ENCODE data around the gene PPP1R13B. TPM values are rescaled to one million over a fixed set of nuclear protein-coding genes. Genes with fewer than 3 reads are reported as not detected.
"Not testable (repeated sequence)": the region's sequence is repeated elsewhere in the genome, so short reads cannot be mapped to it uniquely, and the experiment has no call there.

The PPP1R13B gene
- total RNA-seq, 1 donor from 2014 or later: 35.9 TPM

DNA sequence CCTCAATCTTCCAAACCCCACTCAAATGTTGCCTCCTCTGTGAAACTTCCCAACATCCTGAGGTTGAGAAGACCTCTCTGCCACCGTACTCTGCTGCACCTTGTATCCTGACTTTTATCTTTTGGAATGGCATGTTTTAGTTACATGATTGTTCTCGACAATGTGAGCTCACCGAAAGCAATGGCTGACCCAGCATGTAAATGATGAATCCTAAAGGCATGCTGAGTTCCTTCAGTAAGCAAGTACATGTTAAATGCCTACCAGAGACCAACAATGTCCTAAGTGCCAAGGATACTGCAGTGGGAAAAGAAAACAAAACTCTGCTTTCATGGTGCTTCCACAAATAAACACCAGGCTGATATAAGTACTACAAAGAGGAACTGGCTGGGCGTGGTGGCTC, 13.7 kb downstream of the PPP1R13B start:
- ATAC-seq: no peak

DNA sequence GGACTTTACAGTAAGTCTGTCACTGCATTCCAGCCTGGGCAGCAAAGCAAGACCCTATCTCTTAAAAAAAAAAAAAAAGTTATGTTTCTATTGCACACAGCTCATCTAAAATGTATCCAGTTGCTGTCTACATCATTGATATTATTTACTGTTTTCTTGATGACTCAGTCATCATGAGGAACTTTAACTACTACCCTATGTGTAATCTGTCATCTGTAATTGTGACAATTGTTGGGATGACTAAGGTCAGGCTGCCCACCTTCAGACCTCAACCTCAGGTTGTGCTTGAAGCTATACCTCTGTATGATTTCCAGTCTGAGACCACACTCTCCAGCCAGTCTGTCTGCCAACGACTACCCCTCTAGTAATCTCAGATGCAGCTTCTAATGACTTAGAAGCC, 15.3 kb downstream of the PPP1R13B start:
- ATAC-seq: no peak

DNA sequence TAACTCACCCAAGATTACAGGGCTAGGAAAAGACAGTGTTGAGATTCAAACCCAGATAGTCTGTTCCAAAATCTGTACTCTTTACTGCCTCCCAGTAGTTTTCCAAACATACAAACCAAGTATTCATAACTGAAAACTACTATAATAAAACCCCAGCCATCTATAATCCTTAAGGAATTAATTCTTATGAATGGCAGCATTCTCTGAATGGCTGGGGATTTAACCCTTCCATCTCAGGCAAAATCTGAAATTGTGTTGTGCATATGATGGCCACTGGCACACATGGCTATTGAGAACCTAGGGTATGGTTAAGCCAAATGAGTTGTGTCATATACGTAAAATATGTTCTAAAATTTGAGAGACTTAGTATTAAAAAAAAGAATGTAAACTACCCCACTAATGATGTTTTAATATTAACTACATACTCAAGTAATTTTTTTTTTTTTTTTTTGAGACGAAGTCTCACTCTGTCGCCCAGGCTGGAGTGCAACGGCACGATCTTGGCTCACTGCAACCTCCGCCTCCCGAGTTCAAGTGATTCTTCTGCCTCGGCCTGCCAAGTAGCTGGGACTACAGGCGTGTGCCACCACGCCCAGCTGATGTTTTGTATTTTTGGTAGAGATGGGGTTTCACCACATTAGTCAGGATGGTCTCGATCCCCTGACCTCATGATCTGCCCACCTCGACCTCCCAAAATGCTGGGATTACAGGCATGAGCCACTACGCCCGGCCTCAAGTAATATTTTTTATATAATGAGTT, 16.7 kb downstream of the PPP1R13B start:
- ATAC-seq: no peak

DNA sequence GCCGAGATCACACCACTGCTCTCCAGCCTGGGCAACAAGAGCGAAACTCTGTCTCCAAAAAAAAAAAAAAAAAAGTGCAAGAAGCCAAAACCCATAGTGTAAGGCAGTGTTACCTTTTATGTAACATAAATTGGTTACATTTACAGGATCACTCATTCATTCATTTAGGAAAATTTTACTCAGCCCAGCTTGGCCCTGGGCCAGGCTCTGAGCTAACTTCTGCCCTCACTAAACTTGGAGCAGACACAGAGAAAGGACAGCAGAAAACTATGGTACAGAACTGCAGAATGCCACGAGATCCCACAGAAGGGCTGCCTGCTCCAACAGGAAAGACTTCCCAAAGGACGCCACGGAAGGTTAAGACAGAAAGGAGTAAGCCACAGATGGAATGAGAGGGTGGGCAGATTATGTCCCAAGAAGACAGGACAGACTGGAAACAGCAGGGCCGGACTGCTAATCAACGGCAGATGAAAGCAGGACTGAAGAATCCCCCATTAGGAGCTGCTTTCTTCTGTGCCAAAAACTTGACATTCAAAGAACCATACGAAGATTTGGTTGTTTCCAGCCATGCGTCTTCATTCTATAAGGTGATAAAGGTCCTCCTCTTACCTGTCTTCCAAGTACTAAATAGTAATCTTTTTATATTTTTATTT, 18.9 kb downstream of the PPP1R13B start:
- ATAC-seq: no peak

DNA sequence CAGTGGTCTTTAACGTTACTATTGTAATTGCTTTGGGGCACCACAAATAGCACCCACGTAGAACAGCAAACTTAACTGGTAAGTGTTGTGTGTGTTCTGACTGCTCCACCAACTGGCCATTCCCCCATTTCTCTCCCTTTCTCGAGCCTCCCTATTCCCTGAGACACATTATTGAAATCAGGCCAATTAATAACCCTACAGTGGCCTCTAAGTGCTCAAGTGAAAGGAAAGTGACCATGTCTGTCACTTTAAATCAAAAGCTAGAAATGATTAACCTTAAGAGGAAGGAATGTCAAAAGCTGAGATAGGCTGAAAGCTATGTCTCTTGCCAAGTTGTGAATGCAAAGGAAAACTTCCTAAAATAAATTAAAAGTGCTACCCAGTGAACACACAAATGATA, 22.3 kb downstream of the PPP1R13B start:
- ATAC-seq: no peak

DNA sequence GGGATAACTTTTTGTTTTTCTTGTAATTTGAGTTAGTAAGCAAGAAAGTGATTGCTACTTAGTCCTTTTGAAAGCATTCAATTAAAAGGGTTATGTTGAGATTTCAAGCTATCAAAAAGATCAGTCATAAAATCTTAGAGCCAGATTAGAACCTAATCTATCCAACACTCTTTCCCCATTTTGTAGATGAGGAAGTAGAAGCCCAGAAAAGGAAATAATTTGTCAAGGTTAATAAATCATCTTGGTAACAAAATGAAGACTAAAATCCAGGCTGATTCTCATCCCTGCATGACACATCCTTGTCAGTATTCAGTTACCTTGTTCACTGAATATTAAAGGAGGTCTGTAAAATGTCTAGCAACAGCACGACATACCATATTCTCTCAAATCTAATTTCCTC, 26.5 kb downstream of the PPP1R13B start:
- ATAC-seq: peak; percentile 52

DNA sequence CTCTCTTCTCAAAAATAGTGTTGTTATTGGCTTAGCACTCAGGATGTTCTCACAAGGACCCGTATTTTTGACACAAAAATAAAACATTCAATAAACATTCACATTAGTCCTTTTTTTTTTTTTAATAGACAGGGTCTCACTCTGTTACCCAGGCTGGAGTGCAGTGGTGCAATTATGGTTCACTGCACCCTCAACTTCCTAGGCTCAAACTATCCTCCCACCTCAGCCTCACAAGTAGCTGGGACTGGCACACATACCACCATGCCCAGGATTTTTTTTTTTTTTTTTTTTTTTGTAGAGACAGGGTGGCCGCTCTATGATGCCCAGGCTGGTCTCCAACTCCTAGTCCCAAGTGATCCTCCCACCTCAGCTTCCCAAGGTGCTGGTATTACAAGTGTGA, 27.0 kb downstream of the PPP1R13B start:
- ATAC-seq: no peak

DNA sequence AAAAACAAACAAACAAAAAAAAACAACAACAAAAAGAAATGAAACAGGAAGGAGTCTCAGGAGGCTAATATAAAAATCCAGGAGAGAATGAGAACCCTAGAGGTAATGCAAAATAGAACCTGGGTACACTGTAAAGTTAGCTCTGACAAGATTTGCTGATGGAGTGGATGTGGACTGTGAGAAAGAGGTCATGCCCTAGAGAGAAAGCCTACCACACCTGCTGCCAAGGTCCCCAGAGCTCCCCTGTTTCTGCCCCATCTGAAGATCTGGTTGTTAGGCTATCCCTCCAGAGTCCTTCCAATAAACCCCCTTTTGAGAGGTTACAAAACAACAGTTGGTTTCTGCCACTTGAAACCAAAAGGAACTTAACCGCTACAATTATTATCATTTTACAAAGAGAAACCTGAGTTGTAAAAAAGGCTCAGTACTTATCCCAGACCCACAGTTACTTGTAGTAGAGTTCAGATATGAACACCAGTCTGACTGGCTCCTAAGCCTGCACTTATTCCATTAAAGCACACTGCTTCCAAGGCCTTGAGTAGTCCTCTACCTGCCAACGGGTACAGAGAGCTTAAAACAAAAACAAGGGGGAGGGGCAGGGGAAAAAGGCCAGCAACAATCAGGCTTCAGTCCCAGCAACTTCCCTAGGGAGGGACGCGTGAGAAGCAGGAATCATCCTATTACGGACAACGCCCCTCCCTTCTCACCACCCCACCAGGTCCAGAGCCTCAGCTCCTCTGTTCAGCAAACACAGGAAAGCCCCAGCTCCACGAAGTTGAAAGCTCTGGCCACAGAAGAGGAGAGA, 27.7 kb downstream of the PPP1R13B start:
- ATAC-seq: peak; percentile 65

DNA sequence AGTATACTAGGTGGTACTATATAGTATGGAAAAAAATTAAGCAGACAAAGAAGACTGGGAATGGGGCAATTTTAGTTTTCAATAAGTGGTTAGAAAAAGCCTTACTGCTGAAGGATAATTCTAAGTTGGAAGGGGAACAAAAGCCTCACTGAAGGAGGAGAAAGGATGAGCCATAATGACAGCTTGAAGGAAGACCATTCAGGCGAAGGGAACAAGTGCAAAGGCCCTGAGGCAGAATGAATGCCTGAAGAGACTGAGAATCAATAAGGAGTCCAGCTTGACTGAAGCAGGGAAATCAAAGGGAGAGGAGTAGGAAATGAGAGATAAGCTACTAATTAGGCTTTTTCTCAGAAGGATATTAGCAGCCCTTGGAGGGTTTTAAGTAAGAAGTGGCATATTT, 28.5 kb downstream of the PPP1R13B start:
- no peak for ATAC-seq

DNA sequence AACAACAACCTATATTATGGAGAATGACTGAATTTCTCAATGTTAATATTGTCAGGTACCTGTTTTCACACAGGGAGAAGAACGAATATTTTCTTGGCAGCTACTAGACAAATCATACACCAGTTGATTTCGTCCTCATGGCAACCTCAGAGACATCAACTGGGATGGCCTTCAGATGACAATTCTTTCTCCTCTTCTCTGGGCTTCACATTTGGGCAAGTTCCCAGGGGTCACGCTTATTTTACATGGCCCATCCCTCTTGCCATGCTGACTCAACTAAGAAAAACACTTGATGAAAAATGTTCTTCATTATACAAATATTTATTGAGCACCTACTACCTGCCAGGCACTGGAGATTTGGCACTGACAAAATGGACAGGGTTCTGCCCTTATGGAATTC, 29.0 kb downstream of the PPP1R13B start:
- no peak for ATAC-seq

DNA sequence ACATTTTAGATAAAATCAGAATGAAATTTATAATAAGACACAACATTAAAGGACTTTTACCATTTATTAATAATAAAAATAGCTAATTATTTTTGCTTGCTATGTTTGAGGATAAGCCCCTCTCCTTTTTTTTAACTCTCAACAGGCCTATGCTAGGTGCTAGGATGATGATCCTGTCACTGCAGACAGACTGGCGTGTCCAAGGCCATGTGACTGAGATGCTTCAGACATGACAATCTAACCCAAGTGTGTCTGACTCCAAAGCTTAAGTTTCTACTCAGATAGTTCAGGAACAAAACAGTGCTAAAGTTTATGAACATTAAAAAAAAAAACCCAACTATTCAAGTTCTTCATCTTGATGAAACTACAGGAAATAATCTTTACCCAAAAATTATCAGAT, 29.8 kb downstream of the PPP1R13B start:
- ATAC-seq: no peak

DNA sequence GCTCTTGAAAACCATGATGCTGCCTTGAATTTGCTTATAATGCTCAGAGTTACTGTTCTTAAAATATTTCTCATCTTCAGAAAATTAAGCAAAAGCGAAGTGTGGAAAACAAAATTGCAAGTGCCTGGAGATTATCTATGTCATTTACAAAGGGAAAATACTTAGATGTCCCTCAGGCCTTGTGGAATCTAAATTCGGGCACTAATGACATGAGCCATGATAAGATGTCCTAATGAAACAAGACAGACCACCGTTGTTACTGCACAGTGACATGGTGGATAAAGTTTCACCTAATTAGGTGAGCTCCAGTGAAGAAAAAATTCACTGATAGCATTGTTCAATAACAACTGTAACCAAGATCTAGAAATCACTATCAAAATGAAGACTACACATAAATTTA, 30.4 kb downstream of the PPP1R13B start:
- no peak for ATAC-seq

DNA sequence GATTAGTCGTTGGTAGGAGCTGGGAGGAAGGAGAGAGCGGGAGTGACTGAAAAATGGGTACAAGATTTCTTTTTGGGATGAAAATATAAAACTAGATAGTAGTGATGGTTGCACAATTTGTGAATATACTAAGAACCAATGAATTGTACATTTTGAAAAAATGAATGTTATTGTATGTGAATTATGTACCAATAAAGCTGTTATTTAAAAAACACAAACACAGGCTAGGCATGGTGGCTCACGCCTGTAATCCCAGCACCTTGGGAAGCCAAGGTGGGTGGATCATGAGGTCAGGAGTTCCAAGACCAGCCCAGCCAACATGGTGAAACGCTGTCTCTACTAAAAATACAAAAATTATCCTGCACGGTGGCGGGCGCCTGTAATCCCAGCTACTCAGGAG, 32.1 kb downstream of the PPP1R13B start:
- no peak for ATAC-seq

DNA sequence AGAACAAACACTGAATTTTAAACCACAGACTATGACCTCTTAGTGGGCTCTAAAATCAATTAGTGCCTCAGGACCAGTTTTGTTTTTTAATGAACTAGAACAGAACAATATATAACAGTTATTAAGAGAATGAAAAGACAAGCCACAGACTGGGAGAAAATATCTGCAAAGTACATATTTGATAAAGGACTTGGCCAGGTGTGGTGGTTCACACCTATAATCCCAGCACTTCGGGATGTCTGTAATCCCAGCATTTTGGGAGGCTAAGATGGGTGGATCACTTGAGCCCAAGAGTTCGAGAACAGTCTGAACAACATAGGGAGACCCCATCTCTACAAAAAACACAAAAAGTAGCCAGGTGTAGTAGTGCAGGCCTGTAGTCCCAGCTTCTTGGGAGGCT, 36.2 kb downstream of the PPP1R13B start:
- no peak for ATAC-seq

DNA sequence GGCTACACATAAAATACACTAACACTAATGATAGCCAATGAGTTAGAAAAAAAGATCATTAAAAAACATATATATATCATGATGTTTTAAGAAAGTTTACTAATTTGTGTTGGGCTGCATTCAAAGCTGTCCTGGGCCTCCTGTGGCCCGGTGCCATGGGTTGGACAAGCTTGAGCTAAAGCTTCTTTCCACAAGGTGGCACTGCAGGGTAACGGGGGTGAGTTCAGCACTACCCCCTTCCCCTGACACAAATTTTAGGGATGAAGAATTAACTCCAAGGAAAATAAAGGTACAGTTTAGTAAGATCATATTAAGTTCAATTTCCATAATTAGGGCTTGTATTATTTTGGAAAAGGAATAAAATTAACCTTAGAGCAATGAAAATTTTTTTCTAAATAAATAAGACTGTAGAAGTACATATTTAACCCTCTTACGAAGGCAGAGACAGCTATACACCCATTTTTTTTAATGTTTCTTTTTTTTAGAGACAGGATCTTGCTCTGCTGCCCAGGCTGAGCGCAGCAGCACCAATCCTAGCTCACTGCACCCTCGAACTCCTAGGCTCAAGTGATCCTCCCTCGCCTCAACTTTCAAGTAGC, 38.9 kb downstream of the PPP1R13B start:
- peak; percentile 80 for ATAC-seq

DNA sequence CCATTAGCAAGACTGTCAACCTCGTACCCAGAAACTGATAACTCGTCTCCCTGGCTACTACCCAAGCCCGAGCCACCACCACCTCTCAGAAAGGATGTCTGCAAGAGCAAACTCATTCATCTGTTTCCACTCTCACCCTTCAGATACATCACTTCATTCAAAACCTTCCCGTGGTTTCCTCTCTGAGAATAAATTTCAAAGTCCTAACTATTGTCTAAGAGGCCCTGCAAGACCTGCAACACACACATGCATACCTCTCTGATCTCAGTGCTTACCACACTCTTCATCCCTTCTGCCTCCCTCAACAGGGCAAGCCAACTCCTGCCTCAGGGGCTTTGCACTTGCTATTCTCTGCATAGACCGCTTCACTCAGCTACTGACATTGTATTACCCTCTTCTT, 40.6 kb downstream of the PPP1R13B start:
- ATAC-seq: no peak

DNA sequence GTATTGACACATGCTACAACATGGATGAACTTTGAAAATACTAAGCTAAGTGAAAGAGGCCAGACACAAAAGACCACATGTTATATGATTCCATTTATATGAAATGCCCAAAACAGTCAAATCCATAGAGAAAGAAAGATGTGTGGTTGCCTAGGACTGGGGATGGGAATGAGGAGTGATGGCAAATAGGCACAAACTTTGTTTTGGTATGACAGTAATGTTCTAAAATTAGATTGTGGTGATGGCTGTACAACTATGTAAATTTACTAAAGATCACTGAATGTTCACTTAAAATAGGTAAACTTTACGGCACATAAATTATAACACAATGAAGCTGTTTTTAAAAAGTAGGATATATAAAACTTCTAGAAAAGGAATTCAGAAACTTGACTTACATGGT, 41.7 kb downstream of the PPP1R13B start:
- no peak for ATAC-seq

DNA sequence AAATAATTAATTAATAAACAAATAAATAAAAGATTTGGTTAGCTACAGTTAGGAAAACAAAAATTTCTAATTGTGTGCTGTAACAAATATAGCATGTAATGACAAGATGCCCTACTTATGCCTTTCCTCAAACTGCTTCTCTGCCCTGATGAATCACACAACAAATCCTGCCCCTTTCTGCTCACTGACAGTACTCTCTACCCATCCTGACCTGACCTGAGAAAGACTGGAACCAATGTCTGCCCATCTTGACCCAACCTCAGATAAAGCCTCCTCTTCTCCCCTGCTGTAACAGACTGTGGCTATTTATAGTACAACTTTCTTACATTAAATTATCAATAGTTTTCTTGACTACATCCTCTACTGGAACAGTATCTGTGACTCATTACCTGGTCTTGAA, 43.7 kb downstream of the PPP1R13B start:
- ATAC-seq: peak; percentile 67

DNA sequence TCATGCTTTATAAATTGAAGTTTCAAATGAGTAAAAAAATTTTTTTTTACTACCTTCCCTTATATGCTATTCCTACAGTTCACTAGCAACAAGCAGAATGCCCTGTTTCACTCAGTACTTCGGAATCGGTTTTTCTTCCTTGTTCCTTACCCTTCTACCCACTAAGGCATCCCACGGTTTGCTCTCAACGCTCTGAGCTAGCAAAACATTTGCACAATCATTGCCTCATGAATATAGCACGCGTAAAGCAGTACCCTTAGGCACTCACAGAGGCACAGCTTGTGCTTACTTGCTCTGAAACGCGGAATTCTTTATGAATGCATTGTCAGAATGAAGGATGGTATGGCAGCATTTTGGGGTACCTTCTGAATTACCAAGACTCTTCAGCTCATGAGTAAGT, 45.0 kb downstream of the PPP1R13B start:
- ATAC-seq: peak; percentile 75

DNA sequence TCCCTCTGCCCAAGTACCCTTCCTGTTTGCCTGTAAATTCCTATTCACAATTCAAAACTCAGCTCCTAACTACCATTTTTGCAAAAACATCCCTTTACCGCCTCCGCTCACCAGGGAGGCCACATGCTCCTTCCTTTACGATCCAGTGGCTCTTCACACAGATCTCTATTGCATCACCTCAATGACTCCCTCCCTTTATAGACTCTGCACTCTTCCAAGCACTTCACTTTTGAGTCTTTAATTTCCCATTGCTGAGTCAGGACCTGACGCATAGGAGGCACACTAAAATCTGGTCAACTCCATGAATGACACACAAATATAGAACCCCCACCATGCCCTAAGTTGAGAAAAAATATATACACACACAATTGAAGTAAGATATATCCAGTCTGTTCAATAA, 45.9 kb downstream of the PPP1R13B start:
- ATAC-seq: peak; percentile 92

DNA sequence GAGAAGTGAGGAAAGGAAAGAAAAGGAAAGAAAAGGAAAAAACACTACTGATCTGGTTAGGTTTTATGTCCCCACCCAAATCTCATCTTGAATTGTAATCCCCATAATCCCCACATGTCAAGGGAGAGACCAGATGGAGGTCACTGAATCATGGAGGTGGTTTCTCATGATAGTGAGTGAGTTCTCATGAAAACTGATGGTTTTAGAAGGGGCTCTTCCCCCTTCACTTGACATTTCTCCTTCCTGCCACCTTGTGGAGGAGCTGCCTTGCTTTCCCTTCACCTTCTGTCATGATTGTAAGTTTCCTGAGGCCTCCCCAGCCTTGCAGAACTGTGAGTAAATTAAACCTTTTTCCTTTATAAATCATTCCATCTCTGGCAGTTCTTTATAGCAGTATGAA, 54.2 kb downstream of the PPP1R13B start:
- ATAC-seq: not testable (repeated sequence)

DNA sequence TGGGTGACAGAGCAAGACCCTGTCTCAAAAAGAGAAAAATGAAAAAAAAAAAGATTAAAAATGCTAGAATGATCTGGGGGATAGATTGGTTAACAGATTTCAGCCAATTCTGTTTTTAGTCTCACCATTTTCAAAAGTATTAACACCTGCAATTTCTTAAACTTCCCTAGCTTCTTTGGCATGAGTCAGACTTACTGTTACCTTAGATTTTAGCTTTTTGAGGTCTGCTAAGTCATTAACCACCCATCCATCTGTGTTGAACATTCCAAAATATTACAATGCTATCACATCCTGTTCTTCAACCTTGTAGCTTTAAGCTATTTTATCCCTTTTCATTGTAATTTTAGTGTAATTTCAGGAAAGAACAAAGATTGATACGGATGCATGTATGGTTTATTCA, 59.3 kb downstream of the PPP1R13B start:
- ATAC-seq: no peak

DNA sequence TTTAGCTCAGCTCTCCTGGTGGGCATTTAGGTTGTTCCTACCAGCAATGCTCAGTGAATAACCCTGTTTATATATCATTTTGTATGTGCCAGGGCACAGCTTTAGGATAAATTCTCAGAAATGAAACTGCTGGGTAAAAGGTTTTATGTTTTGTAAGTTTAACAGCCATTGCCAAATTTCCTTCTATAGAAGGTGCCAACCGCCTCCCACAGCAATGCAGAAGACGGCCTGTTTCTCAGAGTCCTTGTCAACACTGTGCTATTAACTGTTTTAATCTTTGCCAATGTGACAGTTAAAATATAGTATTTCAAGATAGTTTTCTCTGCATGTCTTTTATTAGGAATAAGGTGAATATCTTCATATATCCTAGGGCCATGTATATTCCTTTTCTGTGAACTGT, 65.0 kb downstream of the PPP1R13B start:
- no peak for ATAC-seq

All from esophagus mucosa (tissue), 1 donor.